A673 (cell line): Measurements from ENCODE around the gene DENND6A.

Source experiments
- EZH2 ChIP-seq: fragments of 200-600 bp; sonication (generic); IDR thresholded peaks from 2 replicates; pipeline ENCODE4 v1.6.1; 2017; ENCODE audit warnings: borderline replicate concordance, low read depth, mild to moderate bottlenecking, mixed read lengths, antibody characterized with exemption, low read length; ENCODE audit not compliant: poor library complexity, severe bottlenecking
- TF ChIP-seq, protein P1 (sequence below): fragments of 300-800, 200-600 bp; sonication (generic); conservative IDR thresholded peaks from 2 replicates; pipeline ENCODE4 v1.5.1; 2017; ENCODE audit warnings: low read depth, mild to moderate bottlenecking, antibody characterized with exemption, low read length, moderate library complexity, mixed read lengths

GRCh38 chr3:57727106-57727505, 34.2 kb upstream of the DENND6A start:
- TF ChIP-seq, protein P1, sequence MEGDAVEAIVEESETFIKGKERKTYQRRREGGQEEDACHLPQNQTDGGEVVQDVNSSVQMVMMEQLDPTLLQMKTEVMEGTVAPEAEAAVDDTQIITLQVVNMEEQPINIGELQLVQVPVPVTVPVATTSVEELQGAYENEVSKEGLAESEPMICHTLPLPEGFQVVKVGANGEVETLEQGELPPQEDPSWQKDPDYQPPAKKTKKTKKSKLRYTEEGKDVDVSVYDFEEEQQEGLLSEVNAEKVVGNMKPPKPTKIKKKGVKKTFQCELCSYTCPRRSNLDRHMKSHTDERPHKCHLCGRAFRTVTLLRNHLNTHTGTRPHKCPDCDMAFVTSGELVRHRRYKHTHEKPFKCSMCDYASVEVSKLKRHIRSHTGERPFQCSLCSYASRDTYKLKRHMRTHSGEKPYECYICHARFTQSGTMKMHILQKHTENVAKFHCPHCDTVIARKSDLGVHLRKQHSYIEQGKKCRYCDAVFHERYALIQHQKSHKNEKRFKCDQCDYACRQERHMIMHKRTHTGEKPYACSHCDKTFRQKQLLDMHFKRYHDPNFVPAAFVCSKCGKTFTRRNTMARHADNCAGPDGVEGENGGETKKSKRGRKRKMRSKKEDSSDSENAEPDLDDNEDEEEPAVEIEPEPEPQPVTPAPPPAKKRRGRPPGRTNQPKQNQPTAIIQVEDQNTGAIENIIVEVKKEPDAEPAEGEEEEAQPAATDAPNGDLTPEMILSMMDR: no peak
- no peak for TF ChIP-seq EZH2
